T-cell (primary cell): ENCODE measurements around the gene HK3. TPM values are rescaled to one million over a fixed set of nuclear protein-coding genes. Genes with fewer than 3 reads are reported as not detected.
A peak's percentile ranks its signal among the peaks of the same experiment; 100 is the strongest.

Experiments
- ATAC-seq, 4 experiments: fragments of 200-7000 bp in 3 of 4; fragments of 150-1000 bp in 1 of 4; cut with Tn5 transposase; replicated peaks in 1 of 4; 1 replicate in 3 of 4; 2 replicates in 1 of 4; pipeline ENCODE4 v1.10.0; 2021; ENCODE audit warnings: moderate library complexity in 3 of 4, mild to moderate bottlenecking in 2 of 4, moderate number of reproducible peaks in 1 of 4
- CTCF ChIA-PET, 2 donors: fragments of 300-600 bp; sonication (Branson Sonifier 250); formaldehyde crosslinking; loops; one replicate each; lab custom pipeline; 2022; ENCODE audit warnings: antibody characterized with exemption in 2 of 2; lab: Charles Lee
- POLR2A ChIA-PET, 2 donors: fragments of 300-600 bp; sonication (Branson Sonifier 250); formaldehyde crosslinking; loops; one replicate each; lab custom pipeline; 2022; ENCODE audit warnings: antibody characterized with exemption in 2 of 2; lab: Charles Lee
- DNase-seq, 35 experiments: peaks; one replicate each; pipeline versions ENCODE4 v3.0.0 to v3.0.0-alpha.2; 2013 to 2023
- H3K27ac ChIP-seq: one replicate; pipeline ENCODE4 v1.5.1; 2013; ENCODE audit warnings: low read length
- H3K27me3 ChIP-seq, 2 experiments: replicated peaks in 1 of 2; 1 replicate in 1 of 2; 2 replicates in 1 of 2; pipeline versions ENCODE4 v1.6.1 to v1.7.0; 2013; ENCODE audit warnings: low read length in 1 of 2, mixed read lengths in 1 of 2; ENCODE audit not compliant: control insufficient read depth in 2 of 2, insufficient read depth in 2 of 2; ENCODE audit errors: extremely low read depth in 1 of 2
- H3K36me3 ChIP-seq, 2 donors: 1 replicate in 1 of 2; 2 replicates in 1 of 2; pipeline versions ENCODE4 v1.6.1 to v1.7.0; 2013; ENCODE audit warnings: low read length in 1 of 2; ENCODE audit not compliant: control insufficient read depth in 2 of 2, insufficient read depth in 1 of 2; ENCODE audit errors: extremely low read depth in 1 of 2
- H3K4me1 ChIP-seq, 2 experiments: 1 replicate in 1 of 2; 2 replicates in 1 of 2; pipeline versions ENCODE4 v1.6.1 to v1.7.0; 2013; ENCODE audit warnings: low read length in 2 of 2, mixed read lengths in 1 of 2; ENCODE audit not compliant: insufficient read depth in 2 of 2, control insufficient read depth in 1 of 2; ENCODE audit errors: extremely low read depth in 1 of 2
- H3K4me3 ChIP-seq, 2 donors: 1 replicate in 1 of 2; 2 replicates in 1 of 2; pipeline versions ENCODE4 v1.5.1 to v1.7.0; 2013; ENCODE audit warnings: mild to moderate bottlenecking in 2 of 2, low read length in 1 of 2, moderate library complexity in 1 of 2; ENCODE audit not compliant: control insufficient read depth in 1 of 2; ENCODE audit errors: extremely low read depth in 1 of 2
- H3K9me3 ChIP-seq: 2 replicates; pipeline ENCODE4 v1.7.0; 2013
- H3K27ac Mint-ChIP-seq, 2 donors: one replicate each; pipeline ENCODE4 v1.8.0; 2020 to 2021; ENCODE audit warnings: mild to moderate bottlenecking in 2 of 2, mixed read lengths in 2 of 2
- H3K27me3 Mint-ChIP-seq, 2 donors: one replicate each; pipeline ENCODE4 v1.8.0; 2021 to 2022; ENCODE audit warnings: mixed read lengths in 2 of 2
- H3K36me3 Mint-ChIP-seq: one replicate; pipeline ENCODE4 v1.8.0; 2021; ENCODE audit warnings: mixed read lengths
- H3K4me1 Mint-ChIP-seq, 3 donors: one replicate each; pipeline ENCODE4 v1.8.0; 2020 to 2022; ENCODE audit warnings: mixed read lengths in 3 of 3, mild to moderate bottlenecking in 1 of 3
- H3K4me3 Mint-ChIP-seq, 3 donors: one replicate each; pipeline ENCODE4 v1.8.0; 2020 to 2022; ENCODE audit warnings: mild to moderate bottlenecking in 3 of 3, mixed read lengths in 3 of 3, moderate library complexity in 3 of 3
- H3K9me3 Mint-ChIP-seq, 3 donors: one replicate each; pipeline ENCODE4 v1.8.0; 2020 to 2022; ENCODE audit warnings: mixed read lengths in 3 of 3
- WGBS: methylation state at CpG from one replicate; pipeline ENCODE4 v1.1.5; 2013; ENCODE audit warnings: missing lambda C conversion rate; ENCODE audit not compliant: insufficient coverage; 5-methylcytosine and 5-hydroxymethylcytosine counted together
- total RNA-seq, 35 experiments: library from RNA in 6 of 35; stranded (reverse) in 6 of 35; fragments of 120-200 nt in 1 of 35; gene quantifications; one replicate each; pipeline versions ENCODE4 v1.2.1 to v1.2.4 and lab custom pipeline; 2013 to 2026

Gene HK3
- total RNA-seq, 5 donors from 2014 or later (not counting 1 experiment from before 2014, with no cell fraction given) = 0.16 to 0.85 (median 0.44) TPM

GRCh38 chr5:176857894-176858273 is 41.3 kb downstream of the HK3 start:
- Mint-ChIP-seq H3K27ac (no peak overlapping the region), H3K36me3 (no peaks in the 10 kb centered on the region), H3K4me1 (no peaks in the 10 kb centered on the region), H3K9me3 (no peaks in the 10 kb centered on the region), H3K27me3 (peaks cover 16 to 45% of the 10 kb centered on the region in 2 donors), H3K4me3 (no peak overlapping the region)
- ChIA-PET POLR2A (interaction anchor here in 1 of 2 donors (0.6 kb wide), 1 partner anchor 13 kb away, joined by 3 read pairs; no protein-coding TSS in a partner anchor), CTCF (no interaction called here)
- Histone ChIP-seq H3K27ac (no peak overlapping the region), H3K27me3 (peaks cover 0 to 82% of the 10 kb centered on the region in 2 experiments), H3K9me3 (no peaks in the 10 kb centered on the region), H3K36me3 (no peaks in the 10 kb centered on the region), H3K4me3 (no peak overlapping the region), H3K4me1 (no peaks in the 10 kb centered on the region)
- ATAC-seq = no peak
- no peak for DNase-seq
- 75% methylated on average over 11 of the region's 11 CpGs for WGBS

DNA sequence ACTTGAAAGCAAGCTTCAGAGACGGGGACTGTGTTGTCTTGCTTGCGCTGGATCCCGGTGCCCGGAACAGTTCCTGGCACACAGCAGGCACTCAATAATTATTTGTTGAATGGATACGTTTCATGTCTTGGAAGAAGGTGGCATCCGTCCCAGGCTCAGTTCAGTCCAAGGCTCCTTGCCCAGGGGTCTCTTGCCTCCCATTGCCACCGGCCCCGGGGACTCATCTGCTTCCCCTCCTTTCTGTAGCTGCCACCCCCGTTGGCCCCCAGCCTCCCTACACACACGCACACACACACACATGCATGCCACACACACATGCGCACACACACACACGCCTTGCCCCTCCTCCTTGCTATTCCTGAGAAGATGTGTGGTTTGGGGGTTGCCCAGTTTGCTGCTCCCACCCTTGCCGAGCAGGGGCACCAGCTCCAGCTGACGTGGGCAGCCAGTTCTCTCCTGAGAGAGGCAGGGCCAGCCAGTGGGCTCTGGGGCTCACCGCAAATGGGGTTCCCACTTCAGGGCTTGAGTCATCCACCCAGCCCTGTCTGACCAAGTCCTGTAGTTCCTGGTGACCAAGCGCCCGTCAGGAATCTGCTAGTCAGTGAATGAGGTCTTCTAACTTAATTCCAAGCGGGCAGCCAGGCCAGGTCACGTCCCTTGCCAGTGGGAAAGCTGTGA is 41.8 kb downstream of the HK3 start:
- ATAC-seq (no peak), DNase-seq (no peak)
- Mint-ChIP-seq H3K4me1 (no peaks in the 10 kb centered on the region), H3K27ac (no peak overlapping the region), H3K4me3 (no peak overlapping the region), H3K27me3 (peaks cover 19 to 45% of the 10 kb centered on the region in 2 donors), H3K9me3 (no peaks in the 10 kb centered on the region), H3K36me3 (no peaks in the 10 kb centered on the region)
- H3K9me3 ChIP-seq = no peaks in the 10 kb centered on the region
- ChIA-PET POLR2A (no interaction called here), CTCF (no interaction called here)
- H3K4me3 ChIP-seq = no peak overlapping the region
- WGBS = 69% methylated on average over 11 of the region's 19 CpGs
- no peaks in the 10 kb centered on the region for H3K4me1 ChIP-seq
- no peak overlapping the region for H3K27ac ChIP-seq
- H3K36me3 ChIP-seq = no peaks in the 10 kb centered on the region
- peaks cover 0 to 77% of the 10 kb centered on the region in 2 experiments for H3K27me3 ChIP-seq

DNA sequence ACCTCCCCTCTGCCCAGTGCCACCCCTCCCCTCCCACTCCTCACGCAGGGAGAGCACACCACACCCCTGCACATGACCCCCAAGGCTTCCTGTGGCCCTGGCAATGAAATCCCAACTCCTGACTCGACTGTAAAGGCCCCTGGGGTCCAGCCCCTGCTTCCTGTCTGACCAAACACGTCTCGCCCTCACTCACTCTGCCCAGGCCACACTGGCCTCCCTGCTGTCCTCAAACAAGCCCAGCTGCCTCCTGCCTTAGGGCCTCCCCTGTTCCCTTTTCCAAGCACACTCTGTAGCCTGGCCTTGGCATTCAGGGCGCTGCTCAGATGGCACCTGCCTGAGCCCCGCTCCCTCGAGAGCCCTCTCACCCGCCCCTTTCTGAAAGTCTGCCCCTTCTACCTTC is 42.4 kb downstream of the HK3 start:
- H3K27ac Mint-ChIP-seq = no peak overlapping the region
- no peak for DNase-seq
- POLR2A ChIA-PET = no interaction called here
- peaks cover 19 to 48% of the 10 kb centered on the region in 2 donors for H3K27me3 Mint-ChIP-seq
- Histone ChIP-seq H3K4me1 (no peaks in the 10 kb centered on the region), H3K27ac (no peak overlapping the region), H3K4me3 (no peak overlapping the region), H3K36me3 (no peaks in the 10 kb centered on the region), H3K27me3 (peaks cover 0 to 75% of the 10 kb centered on the region in 2 experiments), H3K9me3 (no peaks in the 10 kb centered on the region)
- 49% methylated on average over 8 of the region's 8 CpGs for WGBS
- ATAC-seq = no peak
- CTCF ChIA-PET = no interaction called here
- no peaks in the 10 kb centered on the region for H3K36me3 Mint-ChIP-seq
- H3K4me1 Mint-ChIP-seq = no peaks in the 10 kb centered on the region
- H3K4me3 Mint-ChIP-seq = no peak overlapping the region
- no peaks in the 10 kb centered on the region for H3K9me3 Mint-ChIP-seq

DNA sequence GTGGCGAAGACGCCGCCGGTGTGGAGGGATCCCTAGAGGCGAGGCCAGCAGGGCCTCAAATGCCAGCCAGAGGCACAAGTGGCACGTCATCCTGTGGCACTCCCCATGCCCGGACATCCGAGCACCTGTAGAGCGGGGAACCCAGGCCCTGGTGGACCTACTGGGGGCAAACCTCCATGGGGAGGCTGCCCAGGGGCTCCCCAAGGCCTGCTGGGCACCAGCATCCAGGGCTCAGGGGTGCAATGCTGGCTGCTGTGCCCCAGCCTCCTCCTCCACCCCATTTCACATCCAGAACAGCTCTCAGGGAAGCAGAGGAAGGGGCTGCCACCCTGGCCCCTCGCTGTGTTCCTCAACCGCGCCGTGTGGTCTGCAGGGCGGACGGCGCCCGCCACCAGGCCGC is 43.5 kb downstream of the HK3 start:
- no peak overlapping the region for H3K27ac ChIP-seq
- ATAC-seq (no peak), DNase-seq (no peak)
- H3K27me3 Mint-ChIP-seq = peaks cover 22 to 46% of the 10 kb centered on the region in 2 donors
- POLR2A ChIA-PET = no interaction called here
- CTCF ChIA-PET = no interaction called here
- H3K4me3 ChIP-seq = no peak overlapping the region
- H3K36me3 Mint-ChIP-seq = no peaks in the 10 kb centered on the region
- H3K27ac Mint-ChIP-seq = no peak overlapping the region
- WGBS = 80% methylated on average over 9 of the region's 18 CpGs
- H3K4me1 ChIP-seq = no peaks in the 10 kb centered on the region
- H3K36me3 ChIP-seq = no peaks in the 10 kb centered on the region
- no peaks in the 10 kb centered on the region for H3K4me1 Mint-ChIP-seq
- H3K9me3 ChIP-seq = no peaks in the 10 kb centered on the region
- no peaks in the 10 kb centered on the region for H3K9me3 Mint-ChIP-seq
- H3K4me3 Mint-ChIP-seq = no peak overlapping the region
- peaks cover 0 to 75% of the 10 kb centered on the region in 2 experiments for H3K27me3 ChIP-seq

- ATAC-seq (no peak), DNase-seq (no peak)
- CTCF ChIA-PET = no interaction called here
- WGBS = 50% methylated on average over 5 of the region's 8 CpGs
- Histone ChIP-seq H3K36me3 (no peaks in the 10 kb centered on the region), H3K4me3 (no peak overlapping the region), H3K27ac (no peak overlapping the region), H3K27me3 (peaks cover 0 to 78% of the 10 kb centered on the region in 2 experiments), H3K9me3 (no peaks in the 10 kb centered on the region), H3K4me1 (no peaks in the 10 kb centered on the region)
- Mint-ChIP-seq H3K9me3 (no peaks in the 10 kb centered on the region), H3K27me3 (peaks cover 24 to 49% of the 10 kb centered on the region in 2 donors), H3K36me3 (no peaks in the 10 kb centered on the region), H3K27ac (no peak overlapping the region), H3K4me3 (no peak overlapping the region), H3K4me1 (no peaks in the 10 kb centered on the region)
- POLR2A ChIA-PET = no interaction called here
These were observed 45.0 kb downstream of the HK3 start for GRCh38 chr5:176854164-176854563.

- no peak overlapping the region for H3K27ac ChIP-seq
- DNase-seq (no peak), ATAC-seq (peak in 1 of 4 experiments; percentile 18)
- H3K4me1 ChIP-seq = no peaks in the 10 kb centered on the region
- 77% methylated on average over 15 of the region's 20 CpGs for WGBS
- no peak overlapping the region for H3K27ac Mint-ChIP-seq
- H3K9me3 ChIP-seq = no peaks in the 10 kb centered on the region
- H3K27me3 Mint-ChIP-seq = peaks cover 22 to 50% of the 10 kb centered on the region in 2 donors
- no peaks in the 10 kb centered on the region for H3K36me3 Mint-ChIP-seq
- no peaks in the 10 kb centered on the region for H3K4me1 Mint-ChIP-seq
- H3K36me3 ChIP-seq = no peaks in the 10 kb centered on the region
- H3K4me3 ChIP-seq = no peak overlapping the region
- ChIA-PET POLR2A (no interaction called here), CTCF (no interaction called here)
- no peaks in the 10 kb centered on the region for H3K9me3 Mint-ChIP-seq
- H3K27me3 ChIP-seq = peaks cover 0 to 80% of the 10 kb centered on the region in 2 experiments
- no peak overlapping the region for H3K4me3 Mint-ChIP-seq
These were observed 45.9 kb downstream of the HK3 start for GRCh38 chr5:176853151-176853778.
